ENCODE measurements around the gene GALNT13. TPM values are rescaled to one million over a fixed set of nuclear protein-coding genes. Genes with fewer than 3 reads are reported as not detected.

GALNT13 gene
- total and polyA plus RNA-seq, 2 of the 13 experiments (the other 11 are each of a cell fraction or from before 2014, with no cell fraction given) = 1.3 to 5.0 TPM

DNA sequence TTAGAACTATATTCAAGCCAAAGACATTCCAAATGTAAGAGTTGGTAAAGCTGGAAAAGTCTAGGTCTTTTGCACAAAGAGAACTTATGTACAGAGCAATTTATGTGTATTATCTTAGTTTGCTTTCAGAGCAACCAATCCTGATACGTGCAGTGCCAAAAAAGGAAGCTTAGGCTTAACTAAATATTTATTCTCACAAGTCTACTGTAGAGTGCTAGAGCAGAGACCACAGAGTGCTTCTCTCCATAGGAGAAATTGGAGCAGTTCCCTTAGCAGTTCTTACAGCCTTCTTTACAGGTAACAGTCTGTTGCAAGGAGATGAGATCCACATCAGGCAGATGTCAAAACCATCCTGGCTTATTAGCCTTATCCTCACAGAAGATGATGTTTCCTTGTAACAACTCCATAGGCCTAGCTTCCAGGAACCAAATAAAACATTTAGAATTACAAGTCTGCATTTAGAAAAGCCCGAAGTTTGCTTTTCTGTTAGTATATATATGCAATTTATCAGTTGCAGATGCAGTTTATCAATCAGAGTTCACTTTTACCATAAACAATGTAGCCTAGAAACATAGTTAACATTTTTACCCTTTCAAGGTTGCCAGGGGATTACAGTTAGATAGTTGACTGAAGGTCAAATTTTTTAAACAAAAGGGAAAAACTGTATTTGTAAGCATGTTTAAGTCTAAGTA lies 576.2 kb downstream of the GALNT13 start (continued):
- TF ChIP-seq, protein P1, sequence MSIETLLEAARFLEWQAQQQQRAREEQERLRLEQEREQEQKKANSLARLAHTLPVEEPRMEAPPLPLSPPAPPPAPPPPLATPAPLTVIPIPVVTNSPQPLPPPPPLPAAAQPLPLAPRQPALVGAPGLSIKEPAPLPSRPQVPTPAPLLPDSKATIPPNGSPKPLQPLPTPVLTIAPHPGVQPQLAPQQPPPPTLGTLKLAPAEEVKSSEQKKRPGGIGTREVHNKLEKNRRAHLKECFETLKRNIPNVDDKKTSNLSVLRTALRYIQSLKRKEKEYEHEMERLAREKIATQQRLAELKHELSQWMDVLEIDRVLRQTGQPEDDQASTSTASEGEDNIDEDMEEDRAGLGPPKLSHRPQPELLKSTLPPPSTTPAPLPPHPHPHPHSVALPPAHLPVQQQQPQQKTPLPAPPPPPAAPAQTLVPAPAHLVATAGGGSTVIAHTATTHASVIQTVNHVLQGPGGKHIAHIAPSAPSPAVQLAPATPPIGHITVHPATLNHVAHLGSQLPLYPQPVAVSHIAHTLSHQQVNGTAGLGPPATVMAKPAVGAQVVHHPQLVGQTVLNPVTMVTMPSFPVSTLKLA (IDR thresholded peaks at IDR 0.05) = no peak
- TF ChIP-seq NR2F6 (IDR thresholded peaks at IDR 0.05) (peak; percentile 37; the same call in 1 of the 2 replicates), NR2F6 (CRISPR knock-in tag; IDR thresholded peaks at IDR 0.05) (peak; percentile 3; the same call in 1 of the 2 replicates), STAT5B (CRISPR knock-in tag; IDR thresholded peaks at IDR 0.05) (no peak), ZNF143 (CRISPR knock-in tag; IDR thresholded peaks at IDR 0.05) (no peak), MYNN (CRISPR knock-in tag; IDR thresholded peaks at IDR 0.05; ENCODE audit: low read depth) (no peak), NR2C2 (CRISPR knock-in tag; IDR thresholded peaks at IDR 0.05; ENCODE audit: borderline replicate concordance) (no peak), TOPORS (CRISPR knock-in tag; IDR thresholded peaks at IDR 0.05) (no peak), TBX3 (IDR thresholded peaks at IDR 0.05; ENCODE audit: borderline replicate concordance) (no peak), SAP130 (CRISPR knock-in tag; IDR thresholded peaks at IDR 0.05; ENCODE audit: low read depth) (no peak), ZSCAN21 (CRISPR knock-in tag; IDR thresholded peaks at IDR 0.05; ENCODE audit: borderline replicate concordance) (no peak), RFX1 (IDR thresholded peaks at IDR 0.05) (no peak), ZNF629 (CRISPR knock-in tag; conservative IDR thresholded peaks at IDR 0.05) (no peak), POLR2A (IDR thresholded peaks at IDR 0.05; ENCODE audit: insufficient read depth in 1 of 2, low read depth in 2 of 2, low read length in 2 of 2) (peak; percentile 59 to 71; a peak in 3 of 4 replicates), BHLHE40 (IDR thresholded peaks at IDR 0.05; ENCODE audit: low read length) (no peak), NFE2 (CRISPR knock-in tag; IDR thresholded peaks at IDR 0.05) (no peak), ZNF709 (CRISPR knock-in tag; IDR thresholded peaks at IDR 0.05) (no peak), MLLT10 (CRISPR knock-in tag; IDR thresholded peaks at IDR 0.05) (no peak), ZC3H13 (CRISPR knock-in tag; IDR thresholded peaks at IDR 0.05) (no peak), RELA (CRISPR knock-in tag; IDR thresholded peaks at IDR 0.05) (no peak), KAT8 (CRISPR knock-in tag; IDR thresholded peaks at IDR 0.05) (peak; percentile 61; the same call in 1 of the 2 replicates)
- TF ChIP-seq, protein P2, sequence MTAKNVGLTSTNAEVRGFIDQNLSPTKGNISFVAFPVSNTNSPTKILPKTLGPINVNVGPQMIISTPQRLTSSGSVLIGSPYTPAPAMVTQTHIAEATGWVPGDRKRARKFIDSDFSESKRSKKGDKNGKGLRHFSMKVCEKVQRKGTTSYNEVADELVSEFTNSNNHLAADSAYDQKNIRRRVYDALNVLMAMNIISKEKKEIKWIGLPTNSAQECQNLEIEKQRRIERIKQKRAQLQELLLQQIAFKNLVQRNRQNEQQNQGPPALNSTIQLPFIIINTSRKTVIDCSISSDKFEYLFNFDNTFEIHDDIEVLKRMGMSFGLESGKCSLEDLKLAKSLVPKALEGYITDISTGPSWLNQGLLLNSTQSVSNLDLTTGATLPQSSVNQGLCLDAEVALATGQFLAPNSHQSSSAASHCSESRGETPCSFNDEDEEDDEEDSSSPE (CRISPR knock-in tag; IDR thresholded peaks at IDR 0.05) = peak; percentile 33; the same call in 1 of the 2 replicates
- TF ChIP-seq, protein P3, sequence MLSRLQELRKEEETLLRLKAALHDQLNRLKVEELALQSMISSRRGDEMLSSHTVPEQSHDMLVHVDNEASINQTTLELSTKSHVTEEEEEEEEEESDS (CRISPR knock-in tag; IDR thresholded peaks at IDR 0.05; ENCODE audit: borderline replicate concordance) = no peak
- TF ChIP-seq, protein P4, sequence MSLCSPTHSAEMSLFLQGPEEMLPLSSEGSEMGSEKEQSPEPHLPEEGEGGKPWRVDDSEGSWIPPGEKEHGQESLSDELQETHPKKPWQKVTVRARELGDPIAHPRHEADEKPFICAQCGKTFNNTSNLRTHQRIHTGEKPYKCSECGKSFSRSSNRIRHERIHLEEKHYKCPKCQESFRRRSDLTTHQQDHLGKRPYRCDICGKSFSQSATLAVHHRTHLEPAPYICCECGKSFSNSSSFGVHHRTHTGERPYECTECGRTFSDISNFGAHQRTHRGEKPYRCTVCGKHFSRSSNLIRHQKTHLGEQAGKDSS (CRISPR knock-in tag; IDR thresholded peaks at IDR 0.05; ENCODE audit: borderline replicate concordance, low read depth) = peak; percentile 69; the same call in 1 of the 2 replicates
- TF ChIP-seq, protein P5, sequence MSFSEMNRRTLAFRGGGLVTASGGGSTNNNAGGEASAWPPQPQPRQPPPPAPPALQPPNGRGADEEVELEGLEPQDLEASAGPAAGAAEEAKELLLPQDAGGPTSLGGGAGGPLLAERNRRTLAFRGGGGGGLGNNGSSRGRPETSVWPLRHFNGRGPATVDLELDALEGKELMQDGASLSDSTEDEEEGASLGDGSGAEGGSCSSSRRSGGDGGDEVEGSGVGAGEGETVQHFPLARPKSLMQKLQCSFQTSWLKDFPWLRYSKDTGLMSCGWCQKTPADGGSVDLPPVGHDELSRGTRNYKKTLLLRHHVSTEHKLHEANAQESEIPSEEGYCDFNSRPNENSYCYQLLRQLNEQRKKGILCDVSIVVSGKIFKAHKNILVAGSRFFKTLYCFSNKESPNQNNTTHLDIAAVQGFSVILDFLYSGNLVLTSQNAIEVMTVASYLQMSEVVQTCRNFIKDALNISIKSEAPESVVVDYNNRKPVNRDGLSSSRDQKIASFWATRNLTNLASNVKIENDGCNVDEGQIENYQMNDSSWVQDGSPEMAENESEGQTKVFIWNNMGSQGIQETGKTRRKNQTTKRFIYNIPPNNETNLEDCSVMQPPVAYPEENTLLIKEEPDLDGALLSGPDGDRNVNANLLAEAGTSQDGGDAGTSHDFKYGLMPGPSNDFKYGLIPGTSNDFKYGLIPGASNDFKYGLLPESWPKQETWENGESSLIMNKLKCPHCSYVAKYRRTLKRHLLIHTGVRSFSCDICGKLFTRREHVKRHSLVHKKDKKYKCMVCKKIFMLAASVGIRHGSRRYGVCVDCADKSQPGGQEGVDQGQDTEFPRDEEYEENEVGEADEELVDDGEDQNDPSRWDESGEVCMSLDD (CRISPR knock-in tag; IDR thresholded peaks at IDR 0.05; ENCODE audit: borderline replicate concordance) = no peak
- TF ChIP-seq, protein P6, sequence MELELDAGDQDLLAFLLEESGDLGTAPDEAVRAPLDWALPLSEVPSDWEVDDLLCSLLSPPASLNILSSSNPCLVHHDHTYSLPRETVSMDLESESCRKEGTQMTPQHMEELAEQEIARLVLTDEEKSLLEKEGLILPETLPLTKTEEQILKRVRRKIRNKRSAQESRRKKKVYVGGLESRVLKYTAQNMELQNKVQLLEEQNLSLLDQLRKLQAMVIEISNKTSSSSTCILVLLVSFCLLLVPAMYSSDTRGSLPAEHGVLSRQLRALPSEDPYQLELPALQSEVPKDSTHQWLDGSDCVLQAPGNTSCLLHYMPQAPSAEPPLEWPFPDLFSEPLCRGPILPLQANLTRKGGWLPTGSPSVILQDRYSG (CRISPR knock-in tag; IDR thresholded peaks at IDR 0.05) = no peak
